ENCODE results near the gene OR4C5.
"Not testable (repeated sequence)": the region's sequence is repeated elsewhere in the genome, so short reads cannot be mapped to it uniquely, and the experiment has no call there.

DNA sequence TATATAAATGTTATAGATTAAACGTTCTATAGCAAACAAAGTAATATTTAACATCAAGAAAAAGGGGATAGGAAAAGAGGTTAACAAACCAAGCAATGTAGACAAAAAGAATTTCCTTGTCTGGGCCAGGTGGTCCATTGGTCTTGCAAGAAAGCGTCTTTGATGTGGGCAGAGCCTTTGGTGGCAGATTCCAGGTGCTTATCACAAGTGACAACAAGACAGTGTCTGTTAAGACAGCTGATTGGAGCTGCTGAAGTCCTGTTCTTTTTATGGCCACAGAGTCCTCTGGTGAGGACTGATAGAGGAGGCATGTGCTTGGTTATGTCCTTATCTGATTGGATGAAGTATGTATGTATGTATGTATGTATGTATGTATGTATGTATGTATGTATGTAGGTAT is 5.0 kb downstream of the OR4C5 start:
- not testable (repeated sequence) for TF ChIP-seq POLR2A (IDR thresholded peaks at IDR 0.05); POLR2AphosphoS5 (IDR thresholded peaks at IDR 0.05; ENCODE audit: insufficient read depth in 1 of 2, low read depth in 1 of 2)
- TF ChIP-seq, protein P1, sequence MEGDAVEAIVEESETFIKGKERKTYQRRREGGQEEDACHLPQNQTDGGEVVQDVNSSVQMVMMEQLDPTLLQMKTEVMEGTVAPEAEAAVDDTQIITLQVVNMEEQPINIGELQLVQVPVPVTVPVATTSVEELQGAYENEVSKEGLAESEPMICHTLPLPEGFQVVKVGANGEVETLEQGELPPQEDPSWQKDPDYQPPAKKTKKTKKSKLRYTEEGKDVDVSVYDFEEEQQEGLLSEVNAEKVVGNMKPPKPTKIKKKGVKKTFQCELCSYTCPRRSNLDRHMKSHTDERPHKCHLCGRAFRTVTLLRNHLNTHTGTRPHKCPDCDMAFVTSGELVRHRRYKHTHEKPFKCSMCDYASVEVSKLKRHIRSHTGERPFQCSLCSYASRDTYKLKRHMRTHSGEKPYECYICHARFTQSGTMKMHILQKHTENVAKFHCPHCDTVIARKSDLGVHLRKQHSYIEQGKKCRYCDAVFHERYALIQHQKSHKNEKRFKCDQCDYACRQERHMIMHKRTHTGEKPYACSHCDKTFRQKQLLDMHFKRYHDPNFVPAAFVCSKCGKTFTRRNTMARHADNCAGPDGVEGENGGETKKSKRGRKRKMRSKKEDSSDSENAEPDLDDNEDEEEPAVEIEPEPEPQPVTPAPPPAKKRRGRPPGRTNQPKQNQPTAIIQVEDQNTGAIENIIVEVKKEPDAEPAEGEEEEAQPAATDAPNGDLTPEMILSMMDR (IDR thresholded peaks at IDR 0.05): not testable (repeated sequence)

Measured in vagina (tissue), 2 donors.